WTC11 (cell line): ENCODE measurements around the gene PIGR. TPM values are rescaled to one million over a fixed set of nuclear protein-coding genes. Genes with fewer than 3 reads are reported as not detected.

Experiments used
- ATAC-seq: fragments of 200-7000 bp; cut with Tn5 transposase; 2 replicates; pipeline ENCODE4 v1.10.0; 2021; ENCODE audit warnings: mild to moderate bottlenecking, moderate library complexity
- CTCF ChIA-PET: fragments of 300-600 bp; sonication (Branson Sonifier 250); formaldehyde crosslinking; loops from one replicate; lab custom pipeline; 2021; ENCODE audit warnings: antibody characterized with exemption; lab: Charles Lee
- POLR2A ChIA-PET: fragments of 350-600 bp; sonication (Branson Sonifier 250); formaldehyde crosslinking; loops from one replicate; lab custom pipeline; 2021; ENCODE audit warnings: antibody characterized with exemption; lab: Charles Lee
- DNase-seq: peaks from one replicate; pipeline ENCODE4 v3.0.0; 2021; ENCODE audit warnings: low spot score
- H3K27ac Mint-ChIP-seq: 2 replicates; pipeline ENCODE4 v1.8.0; 2021; ENCODE audit warnings: mixed read lengths
- H3K27me3 Mint-ChIP-seq: 2 replicates; pipeline ENCODE4 v1.8.0; 2021; ENCODE audit warnings: low read depth, mild to moderate bottlenecking, moderate library complexity, mixed read lengths
- H3K36me3 Mint-ChIP-seq: 2 replicates; pipeline ENCODE4 v1.8.0; 2021; ENCODE audit warnings: mixed read lengths
- H3K4me1 Mint-ChIP-seq: 2 replicates; pipeline ENCODE4 v1.8.0; 2022; ENCODE audit warnings: mixed read lengths
- H3K4me3 Mint-ChIP-seq: 2 replicates; pipeline ENCODE4 v1.8.0; 2021; ENCODE audit warnings: mild to moderate bottlenecking, moderate library complexity, mixed read lengths
- H3K9me3 Mint-ChIP-seq: 2 replicates; pipeline ENCODE4 v1.8.0; 2021; ENCODE audit warnings: mixed read lengths
- ESRRA ChIP-seq: sonication (generic); formaldehyde crosslinking; IDR thresholded peaks from 2 replicates; pipeline ENCODE4 v1.8.1; 2022; ENCODE audit warnings: mild to moderate bottlenecking, missing genetic modification reagents, borderline replicate concordance
- GRHL2 ChIP-seq: fragments of 250-450 bp; sonication (Bioruptor Pico); IDR thresholded peaks from 2 replicates; pipeline ENCODE4 v1.8.0; 2022; ENCODE audit warnings: mild to moderate bottlenecking, moderate library complexity; ENCODE audit not compliant: insufficient replicate concordance, severe bottlenecking
- OVOL2 ChIP-seq: fragments of 250-450 bp; sonication (Bioruptor Pico); IDR thresholded peaks from 2 replicates; pipeline ENCODE4 v1.9.0; 2021; ENCODE audit warnings: mild to moderate bottlenecking, borderline replicate concordance
- ZNF232 ChIP-seq: sonication (generic); formaldehyde crosslinking; IDR thresholded peaks from 2 replicates; pipeline ENCODE4 v1.8.0; 2022; ENCODE audit warnings: mild to moderate bottlenecking, missing genetic modification reagents
- total RNA-seq: library from RNA; stranded (reverse); gene quantifications from 3 replicates; pipeline ENCODE4 v1.2.3, GENCODE V29; 2021
- TF ChIP-seq, protein P1 (sequence below): sonication (generic); formaldehyde crosslinking; IDR thresholded peaks from 2 replicates; pipeline ENCODE4 v1.8.0; 2022; ENCODE audit warnings: mild to moderate bottlenecking, missing genetic modification reagents
- TF ChIP-seq, protein P2 (sequence below): sonication (generic); formaldehyde crosslinking; IDR thresholded peaks from 2 replicates; pipeline ENCODE4 v1.8.0; 2022; ENCODE audit warnings: missing genetic modification reagents
- TF ChIP-seq, protein P3 (sequence below): sonication (generic); formaldehyde crosslinking; IDR thresholded peaks from 2 replicates; pipeline ENCODE4 v1.8.1; 2022; ENCODE audit warnings: low read depth, missing genetic modification reagents, borderline replicate concordance
- TF ChIP-seq, protein P4 (sequence below): sonication (generic); formaldehyde crosslinking; IDR thresholded peaks from 2 replicates; pipeline ENCODE4 v1.8.1; 2023; ENCODE audit warnings: mild to moderate bottlenecking, missing genetic modification reagents, moderate library complexity
- TF ChIP-seq, protein P5 (sequence below): sonication (generic); formaldehyde crosslinking; IDR thresholded peaks from 2 replicates; pipeline ENCODE4 v1.8.1; 2022; ENCODE audit warnings: missing genetic modification reagents, borderline replicate concordance
- TF ChIP-seq, protein P6 (sequence below): sonication (generic); formaldehyde crosslinking; IDR thresholded peaks from 2 replicates; pipeline ENCODE4 v1.8.1; 2023; ENCODE audit warnings: mild to moderate bottlenecking, missing genetic modification reagents

PIGR gene
- total RNA-seq, 1 experiment from 2014 or later = 1.9 TPM

DNA sequence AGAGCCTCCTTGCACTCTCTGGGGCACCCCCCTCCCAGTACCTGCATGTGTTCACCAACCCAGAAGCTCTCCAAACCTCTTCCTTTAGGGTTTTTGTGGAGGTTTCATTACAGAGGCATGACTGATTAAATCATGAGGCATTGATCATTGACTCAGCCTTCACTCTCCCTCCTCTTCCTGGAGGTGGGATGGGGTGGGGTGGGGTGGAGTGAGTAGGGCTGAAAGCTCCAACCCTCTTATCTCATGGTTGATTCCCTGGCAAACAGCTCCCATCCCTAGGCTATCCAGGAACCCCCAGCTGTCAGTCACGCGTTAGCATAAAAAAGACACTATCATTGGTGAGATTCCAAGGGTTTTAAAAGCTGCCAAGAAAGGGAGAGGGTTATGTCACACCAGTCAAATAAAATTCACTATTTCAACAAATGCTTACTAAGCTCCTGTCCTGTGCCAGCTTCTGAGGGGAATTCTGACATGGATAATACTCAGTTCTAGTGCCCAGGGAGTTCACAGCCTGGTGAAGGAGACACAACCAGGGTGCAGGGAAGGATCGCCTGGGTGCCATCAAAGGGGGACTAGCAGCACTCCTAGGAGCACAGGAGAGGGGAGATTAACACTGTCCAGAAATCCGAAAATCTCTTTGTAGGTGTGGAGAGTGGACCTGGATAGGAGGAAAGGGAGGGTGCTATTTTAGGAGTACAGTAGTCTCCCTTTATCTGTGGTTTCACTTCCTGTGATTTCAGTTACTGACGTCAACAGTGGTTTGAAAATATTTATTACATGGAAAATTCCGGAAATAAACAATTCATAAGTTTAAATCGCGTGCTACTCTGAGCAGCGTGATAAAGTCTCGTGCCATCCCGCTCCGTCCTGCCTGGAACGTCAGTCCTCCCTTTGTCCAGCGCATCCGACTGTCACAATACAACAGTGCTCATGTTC lies 55.9 kb downstream of the PIGR start:
- Mint-ChIP-seq H3K4me3 (no peak overlapping the region), H3K27me3 (no peaks in the 10 kb centered on the region), H3K4me1 (peaks cover 21% of the 10 kb centered on the region), H3K36me3 (no peaks in the 10 kb centered on the region), H3K9me3 (no peaks in the 10 kb centered on the region), H3K27ac (no peak overlapping the region)
- ChIA-PET POLR2A (no interaction called here), CTCF (interaction anchor here (0.7 to 1.5 kb wide), 3 partner anchors 16 to 25 kb away, joined by 3 to 5 read pairs (median 5); partner anchors contain the start of gene IL20)
- ATAC-seq (peak; percentile 85), DNase-seq (no peak)
- TF ChIP-seq, protein P1, sequence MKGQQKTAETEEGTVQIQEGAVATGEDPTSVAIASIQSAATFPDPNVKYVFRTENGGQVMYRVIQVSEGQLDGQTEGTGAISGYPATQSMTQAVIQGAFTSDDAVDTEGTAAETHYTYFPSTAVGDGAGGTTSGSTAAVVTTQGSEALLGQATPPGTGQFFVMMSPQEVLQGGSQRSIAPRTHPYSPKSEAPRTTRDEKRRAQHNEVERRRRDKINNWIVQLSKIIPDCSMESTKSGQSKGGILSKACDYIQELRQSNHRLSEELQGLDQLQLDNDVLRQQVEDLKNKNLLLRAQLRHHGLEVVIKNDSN (CRISPR knock-in tag) = no peak
- TF ChIP-seq, protein P2, sequence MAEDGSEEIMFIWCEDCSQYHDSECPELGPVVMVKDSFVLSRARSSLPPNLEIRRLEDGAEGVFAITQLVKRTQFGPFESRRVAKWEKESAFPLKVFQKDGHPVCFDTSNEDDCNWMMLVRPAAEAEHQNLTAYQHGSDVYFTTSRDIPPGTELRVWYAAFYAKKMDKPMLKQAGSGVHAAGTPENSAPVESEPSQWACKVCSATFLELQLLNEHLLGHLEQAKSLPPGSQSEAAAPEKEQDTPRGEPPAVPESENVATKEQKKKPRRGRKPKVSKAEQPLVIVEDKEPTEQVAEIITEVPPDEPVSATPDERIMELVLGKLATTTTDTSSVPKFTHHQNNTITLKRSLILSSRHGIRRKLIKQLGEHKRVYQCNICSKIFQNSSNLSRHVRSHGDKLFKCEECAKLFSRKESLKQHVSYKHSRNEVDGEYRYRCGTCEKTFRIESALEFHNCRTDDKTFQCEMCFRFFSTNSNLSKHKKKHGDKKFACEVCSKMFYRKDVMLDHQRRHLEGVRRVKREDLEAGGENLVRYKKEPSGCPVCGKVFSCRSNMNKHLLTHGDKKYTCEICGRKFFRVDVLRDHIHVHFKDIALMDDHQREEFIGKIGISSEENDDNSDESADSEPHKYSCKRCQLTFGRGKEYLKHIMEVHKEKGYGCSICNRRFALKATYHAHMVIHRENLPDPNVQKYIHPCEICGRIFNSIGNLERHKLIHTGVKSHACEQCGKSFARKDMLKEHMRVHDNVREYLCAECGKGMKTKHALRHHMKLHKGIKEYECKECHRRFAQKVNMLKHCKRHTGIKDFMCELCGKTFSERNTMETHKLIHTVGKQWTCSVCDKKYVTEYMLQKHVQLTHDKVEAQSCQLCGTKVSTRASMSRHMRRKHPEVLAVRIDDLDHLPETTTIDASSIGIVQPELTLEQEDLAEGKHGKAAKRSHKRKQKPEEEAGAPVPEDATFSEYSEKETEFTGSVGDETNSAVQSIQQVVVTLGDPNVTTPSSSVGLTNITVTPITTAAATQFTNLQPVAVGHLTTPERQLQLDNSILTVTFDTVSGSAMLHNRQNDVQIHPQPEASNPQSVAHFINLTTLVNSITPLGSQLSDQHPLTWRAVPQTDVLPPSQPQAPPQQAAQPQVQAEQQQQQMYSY (CRISPR knock-in tag) = no peak
- TF ChIP-seq, protein P3, sequence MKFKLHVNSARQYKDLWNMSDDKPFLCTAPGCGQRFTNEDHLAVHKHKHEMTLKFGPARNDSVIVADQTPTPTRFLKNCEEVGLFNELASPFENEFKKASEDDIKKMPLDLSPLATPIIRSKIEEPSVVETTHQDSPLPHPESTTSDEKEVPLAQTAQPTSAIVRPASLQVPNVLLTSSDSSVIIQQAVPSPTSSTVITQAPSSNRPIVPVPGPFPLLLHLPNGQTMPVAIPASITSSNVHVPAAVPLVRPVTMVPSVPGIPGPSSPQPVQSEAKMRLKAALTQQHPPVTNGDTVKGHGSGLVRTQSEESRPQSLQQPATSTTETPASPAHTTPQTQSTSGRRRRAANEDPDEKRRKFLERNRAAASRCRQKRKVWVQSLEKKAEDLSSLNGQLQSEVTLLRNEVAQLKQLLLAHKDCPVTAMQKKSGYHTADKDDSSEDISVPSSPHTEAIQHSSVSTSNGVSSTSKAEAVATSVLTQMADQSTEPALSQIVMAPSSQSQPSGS (CRISPR knock-in tag) = no peak
- TF ChIP-seq, protein P4, sequence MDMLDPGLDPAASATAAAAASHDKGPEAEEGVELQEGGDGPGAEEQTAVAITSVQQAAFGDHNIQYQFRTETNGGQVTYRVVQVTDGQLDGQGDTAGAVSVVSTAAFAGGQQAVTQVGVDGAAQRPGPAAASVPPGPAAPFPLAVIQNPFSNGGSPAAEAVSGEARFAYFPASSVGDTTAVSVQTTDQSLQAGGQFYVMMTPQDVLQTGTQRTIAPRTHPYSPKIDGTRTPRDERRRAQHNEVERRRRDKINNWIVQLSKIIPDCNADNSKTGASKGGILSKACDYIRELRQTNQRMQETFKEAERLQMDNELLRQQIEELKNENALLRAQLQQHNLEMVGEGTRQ (CRISPR knock-in tag) = no peak
- no peak for TF ChIP-seq GRHL2
- TF ChIP-seq OVOL2 = no peak

DNA sequence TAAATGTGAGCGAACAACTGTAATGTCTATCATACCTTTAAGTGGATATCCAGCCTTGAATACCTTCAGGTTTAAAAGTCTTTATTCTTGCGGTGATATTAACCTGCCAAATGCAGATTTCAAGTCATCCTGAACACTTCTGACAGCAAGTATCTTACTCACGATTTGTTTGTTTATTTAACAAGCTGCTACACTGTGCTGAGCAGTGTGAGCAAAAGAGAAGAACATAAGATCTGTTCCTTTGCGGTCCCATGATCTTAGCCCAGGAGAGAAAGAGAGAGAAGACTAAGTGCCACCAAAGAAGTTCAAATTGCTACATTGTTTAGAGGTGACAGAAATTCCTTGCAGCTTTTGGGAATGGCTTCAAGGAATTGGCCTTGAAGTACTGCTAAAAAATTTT lies 58.6 kb downstream of the PIGR start:
- no peak for DNase-seq
- H3K36me3 Mint-ChIP-seq = no peaks in the 10 kb centered on the region
- H3K4me1 Mint-ChIP-seq = peaks cover 19% of the 10 kb centered on the region
- H3K4me3 Mint-ChIP-seq = no peak overlapping the region
- no peak for ATAC-seq
- no peak overlapping the region for H3K27ac Mint-ChIP-seq
- peaks cover under 1% of the 10 kb centered on the region; the same call in 1 of the 2 replicates for H3K9me3 Mint-ChIP-seq
- no peaks in the 10 kb centered on the region for H3K27me3 Mint-ChIP-seq
- CTCF ChIA-PET = no interaction called here
- POLR2A ChIA-PET = no interaction called here
- TF ChIP-seq ZNF232 (CRISPR knock-in tag) (no peak), ESRRA (CRISPR knock-in tag) (no peak)
- TF ChIP-seq, protein P5, sequence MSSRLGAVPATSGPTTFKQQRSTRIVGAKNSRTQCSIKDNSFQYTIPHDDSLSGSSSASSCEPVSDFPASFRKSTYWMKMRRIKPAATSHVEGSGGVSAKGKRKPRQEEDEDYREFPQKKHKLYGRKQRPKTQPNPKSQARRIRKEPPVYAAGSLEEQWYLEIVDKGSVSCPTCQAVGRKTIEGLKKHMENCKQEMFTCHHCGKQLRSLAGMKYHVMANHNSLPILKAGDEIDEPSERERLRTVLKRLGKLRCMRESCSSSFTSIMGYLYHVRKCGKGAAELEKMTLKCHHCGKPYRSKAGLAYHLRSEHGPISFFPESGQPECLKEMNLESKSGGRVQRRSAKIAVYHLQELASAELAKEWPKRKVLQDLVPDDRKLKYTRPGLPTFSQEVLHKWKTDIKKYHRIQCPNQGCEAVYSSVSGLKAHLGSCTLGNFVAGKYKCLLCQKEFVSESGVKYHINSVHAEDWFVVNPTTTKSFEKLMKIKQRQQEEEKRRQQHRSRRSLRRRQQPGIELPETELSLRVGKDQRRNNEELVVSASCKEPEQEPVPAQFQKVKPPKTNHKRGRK (CRISPR knock-in tag) = no peak
- TF ChIP-seq, protein P6, sequence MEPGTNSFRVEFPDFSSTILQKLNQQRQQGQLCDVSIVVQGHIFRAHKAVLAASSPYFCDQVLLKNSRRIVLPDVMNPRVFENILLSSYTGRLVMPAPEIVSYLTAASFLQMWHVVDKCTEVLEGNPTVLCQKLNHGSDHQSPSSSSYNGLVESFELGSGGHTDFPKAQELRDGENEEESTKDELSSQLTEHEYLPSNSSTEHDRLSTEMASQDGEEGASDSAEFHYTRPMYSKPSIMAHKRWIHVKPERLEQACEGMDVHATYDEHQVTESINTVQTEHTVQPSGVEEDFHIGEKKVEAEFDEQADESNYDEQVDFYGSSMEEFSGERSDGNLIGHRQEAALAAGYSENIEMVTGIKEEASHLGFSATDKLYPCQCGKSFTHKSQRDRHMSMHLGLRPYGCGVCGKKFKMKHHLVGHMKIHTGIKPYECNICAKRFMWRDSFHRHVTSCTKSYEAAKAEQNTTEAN (CRISPR knock-in tag) = no peak
- TF ChIP-seq, all 79 proteins: peak for 0
